ENCODE results near the gene CLCN4.

GRCh38 chrX:10223276-10223675 is 66.5 kb downstream of the CLCN4 start:
- TF ChIP-seq POLR2A (IDR thresholded peaks at IDR 0.05; ENCODE audit: low read length) (no peak), GATA1 (IDR thresholded peaks at IDR 0.05; ENCODE audit: low read depth, low read length) (no peak)

Measured in erythroblast (primary cell).